ENCODE data around the gene LRRC14B.

DNA sequence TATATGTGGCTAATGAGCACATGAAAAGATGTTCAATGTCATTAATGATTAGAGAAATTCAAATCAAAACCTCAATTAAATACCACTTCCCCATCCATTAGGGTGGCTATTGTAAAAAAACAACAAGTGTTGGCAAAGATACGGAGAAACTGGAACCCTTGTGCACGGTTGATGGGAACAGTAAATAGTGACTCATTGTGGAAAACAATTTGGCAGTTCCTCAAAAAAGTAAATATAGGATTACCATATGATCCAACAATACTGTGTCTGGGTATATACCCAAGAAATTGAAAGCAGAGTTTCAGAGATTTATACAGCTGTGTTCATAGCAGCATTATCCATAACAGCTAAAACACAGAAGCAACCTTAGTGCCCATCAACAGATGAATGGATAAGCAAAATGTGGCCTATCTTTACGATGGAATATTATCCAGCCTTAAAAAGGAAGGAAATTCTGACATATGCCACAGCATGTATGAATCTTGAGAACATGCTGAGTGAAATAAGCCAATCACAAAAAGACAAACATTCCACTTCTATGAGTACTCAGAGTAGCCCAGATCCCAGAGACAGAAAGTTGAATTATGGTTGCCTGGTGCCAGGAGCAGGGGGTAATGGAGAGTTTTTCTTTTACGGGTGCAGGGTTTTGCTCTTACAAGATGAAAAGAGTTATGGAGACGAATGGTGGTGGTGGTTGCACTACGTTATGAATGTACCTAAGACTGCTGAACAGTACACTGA is 41.4 kb upstream of the LRRC14B start:
- TF ChIP-seq EZH2phosphoT487 (IDR thresholded peaks at IDR 0.05; ENCODE audit: borderline replicate concordance, low read depth, low read length): no peak
- TF ChIP-seq, protein P1, sequence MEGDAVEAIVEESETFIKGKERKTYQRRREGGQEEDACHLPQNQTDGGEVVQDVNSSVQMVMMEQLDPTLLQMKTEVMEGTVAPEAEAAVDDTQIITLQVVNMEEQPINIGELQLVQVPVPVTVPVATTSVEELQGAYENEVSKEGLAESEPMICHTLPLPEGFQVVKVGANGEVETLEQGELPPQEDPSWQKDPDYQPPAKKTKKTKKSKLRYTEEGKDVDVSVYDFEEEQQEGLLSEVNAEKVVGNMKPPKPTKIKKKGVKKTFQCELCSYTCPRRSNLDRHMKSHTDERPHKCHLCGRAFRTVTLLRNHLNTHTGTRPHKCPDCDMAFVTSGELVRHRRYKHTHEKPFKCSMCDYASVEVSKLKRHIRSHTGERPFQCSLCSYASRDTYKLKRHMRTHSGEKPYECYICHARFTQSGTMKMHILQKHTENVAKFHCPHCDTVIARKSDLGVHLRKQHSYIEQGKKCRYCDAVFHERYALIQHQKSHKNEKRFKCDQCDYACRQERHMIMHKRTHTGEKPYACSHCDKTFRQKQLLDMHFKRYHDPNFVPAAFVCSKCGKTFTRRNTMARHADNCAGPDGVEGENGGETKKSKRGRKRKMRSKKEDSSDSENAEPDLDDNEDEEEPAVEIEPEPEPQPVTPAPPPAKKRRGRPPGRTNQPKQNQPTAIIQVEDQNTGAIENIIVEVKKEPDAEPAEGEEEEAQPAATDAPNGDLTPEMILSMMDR (conservative IDR thresholded peaks at IDR 0.05; ENCODE audit: low read length): no peak

All from OCI-LY7 (cell line).